COLO668 (cell line): Measurements from ENCODE around the gene ACOXL.

Source experiments
- DNase-seq: peaks from one replicate; lab custom pipeline; 2025; ENCODE audit not compliant: unreplicated experiment; lab: John Stamatoyannopoulos, UW

ACOXL gene

DNA sequence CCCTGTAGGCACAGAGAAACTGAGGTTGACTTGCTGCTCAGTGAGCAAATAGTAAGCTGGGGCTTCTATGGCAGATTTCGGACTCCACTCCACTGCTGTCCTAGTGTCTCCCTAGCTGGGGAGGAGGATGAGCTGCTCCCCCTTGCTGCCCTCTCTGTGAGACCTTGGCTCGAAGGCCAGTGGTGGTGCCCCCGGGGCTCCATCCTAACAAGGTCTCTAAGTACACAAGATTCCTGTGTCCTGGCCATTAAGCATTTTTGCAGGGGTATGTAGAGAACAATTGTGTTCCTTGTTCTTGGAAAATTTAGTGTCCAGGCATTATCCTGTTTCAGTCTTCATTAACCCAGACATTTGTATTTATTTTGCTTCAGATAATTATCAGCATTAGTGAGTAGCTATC lies 367.0 kb downstream of the ACOXL start:
- no peak for DNase-seq

- peak; percentile 54 for DNase-seq
Observed at GRCh38 chr2:111100087-111100764, 367.9 kb downstream of the ACOXL start.

DNA sequence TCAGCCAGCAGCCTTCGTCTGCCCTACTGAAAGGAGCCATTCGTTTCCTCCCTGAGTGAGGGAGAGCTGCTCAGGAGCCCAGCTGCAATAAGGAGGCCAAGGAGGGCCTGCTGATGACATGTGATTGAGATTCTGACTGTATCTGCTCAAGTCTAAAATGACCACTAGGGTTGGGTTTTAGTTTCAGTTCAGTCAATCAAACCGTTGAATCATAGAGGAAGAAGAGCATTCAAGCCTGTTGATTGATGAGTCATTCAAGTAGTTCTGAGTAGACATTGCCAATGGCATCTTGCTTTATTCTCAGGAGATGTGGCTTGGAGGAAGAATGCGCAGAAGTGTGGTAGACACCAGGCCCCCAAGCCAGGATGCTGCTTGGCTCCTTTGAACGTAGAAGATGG lies 368.4 kb downstream of the ACOXL start:
- DNase-seq: no peak

GRCh38 chr2:111101592-111101991 lies 369.2 kb downstream of the ACOXL start:
- no peak for DNase-seq

- no peak for DNase-seq
Observed at GRCh38 chr2:111102216-111102615, 369.8 kb downstream of the ACOXL start.

- no peak for DNase-seq
Observed at GRCh38 chr2:111105926-111106325, 373.6 kb downstream of the ACOXL start.

DNA sequence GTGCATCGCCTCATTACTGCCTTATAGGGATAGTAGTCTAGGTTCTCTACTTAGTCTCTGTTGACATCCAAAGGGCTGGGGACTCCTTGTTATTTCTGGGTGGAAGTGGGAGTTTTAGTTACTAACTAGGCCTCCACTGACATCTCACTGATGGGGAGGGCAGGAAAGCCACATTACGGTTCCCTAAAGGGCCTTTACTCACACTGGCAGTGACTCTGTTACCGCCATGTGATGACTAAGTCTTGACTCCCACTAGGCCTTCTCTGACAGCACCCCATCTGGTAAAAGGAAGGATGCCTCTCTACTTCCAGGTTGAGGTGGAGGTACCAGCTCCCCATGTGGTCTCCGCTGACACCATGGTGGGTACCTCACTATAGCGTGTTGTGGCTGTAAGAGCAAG lies 374.3 kb downstream of the ACOXL start:
- no peak for DNase-seq

DNA sequence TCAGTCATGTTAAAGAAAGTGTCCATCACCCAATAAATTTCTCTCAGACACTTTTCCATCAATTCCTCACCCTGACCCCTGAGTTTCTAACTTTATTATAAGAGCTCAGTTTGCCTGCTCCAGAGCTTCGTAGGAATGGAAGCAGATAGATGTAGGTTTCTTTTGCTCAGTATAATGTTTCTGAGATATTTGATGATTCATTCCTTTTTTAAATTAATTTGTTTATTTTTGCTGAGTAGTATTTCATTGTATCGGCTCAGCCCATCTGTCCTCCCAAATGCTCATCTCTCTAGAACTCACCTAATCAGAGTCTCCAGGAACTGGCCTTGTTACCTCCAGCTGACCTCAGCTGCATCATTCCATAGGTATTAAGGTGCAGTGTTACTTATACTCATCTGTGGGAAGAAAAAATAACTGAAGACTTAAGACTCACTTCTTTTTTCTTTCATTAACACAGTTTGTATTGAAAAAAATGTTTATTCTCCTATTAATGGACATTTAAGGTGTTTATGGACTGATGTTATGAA lies 376.4 kb downstream of the ACOXL start:
- DNase-seq: no peak

- no peak for DNase-seq
Observed at GRCh38 chr2:111111101-111111755, 378.9 kb downstream of the ACOXL start.

DNA sequence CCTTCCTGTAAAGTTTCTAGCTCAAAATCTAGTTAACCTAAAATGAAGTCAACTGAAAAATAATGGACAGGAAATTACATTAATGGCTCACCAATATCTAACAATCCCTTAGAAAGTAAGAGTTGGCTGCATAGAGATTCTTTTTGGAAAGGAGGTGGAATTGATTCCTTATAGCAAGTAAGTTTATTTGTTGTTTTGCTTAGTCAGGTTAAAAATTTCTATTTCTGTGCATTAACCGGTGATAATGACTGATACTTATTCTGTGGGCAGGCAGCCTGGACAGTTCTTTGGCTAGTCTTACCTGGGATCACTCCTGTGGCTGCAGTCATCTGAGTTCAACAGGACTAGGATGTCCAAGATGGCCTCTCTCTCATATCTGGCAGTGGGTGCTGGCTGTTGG lies 381.5 kb downstream of the ACOXL start:
- no peak for DNase-seq

DNA sequence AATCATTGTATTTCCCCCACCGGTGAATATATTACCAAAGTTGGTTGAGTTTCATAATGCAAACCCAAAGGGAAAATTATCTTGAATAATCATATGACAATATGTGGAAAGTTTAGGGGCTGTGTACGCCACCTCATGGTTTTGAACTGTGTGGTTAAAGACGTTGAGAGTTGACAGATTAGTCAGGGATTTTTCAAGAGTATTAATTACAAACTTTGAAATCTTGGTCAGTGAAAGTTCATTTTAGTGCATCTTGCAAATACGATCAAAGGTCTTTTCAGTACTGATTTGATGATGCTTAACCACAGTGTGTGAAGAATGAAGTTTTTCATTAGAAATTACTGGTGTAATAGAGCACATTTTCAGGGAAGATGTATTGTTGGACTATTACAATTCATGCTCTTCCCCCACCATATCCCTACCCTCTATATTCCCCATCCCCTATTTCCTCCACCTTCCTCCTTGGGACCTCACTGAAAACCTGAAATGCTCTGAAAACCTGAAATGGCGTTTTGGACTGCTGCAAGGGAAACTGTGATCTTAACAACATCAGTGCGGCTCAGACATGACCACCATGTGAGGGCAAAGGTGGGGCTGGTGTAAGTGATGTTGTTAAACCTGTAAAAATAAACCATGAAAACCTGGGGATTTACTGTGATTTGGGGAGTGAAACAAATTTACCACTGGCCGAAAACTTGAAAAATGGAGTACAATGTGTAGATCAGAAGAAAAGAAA lies 383.8 kb downstream of the ACOXL start:
- no peak for DNase-seq

DNA sequence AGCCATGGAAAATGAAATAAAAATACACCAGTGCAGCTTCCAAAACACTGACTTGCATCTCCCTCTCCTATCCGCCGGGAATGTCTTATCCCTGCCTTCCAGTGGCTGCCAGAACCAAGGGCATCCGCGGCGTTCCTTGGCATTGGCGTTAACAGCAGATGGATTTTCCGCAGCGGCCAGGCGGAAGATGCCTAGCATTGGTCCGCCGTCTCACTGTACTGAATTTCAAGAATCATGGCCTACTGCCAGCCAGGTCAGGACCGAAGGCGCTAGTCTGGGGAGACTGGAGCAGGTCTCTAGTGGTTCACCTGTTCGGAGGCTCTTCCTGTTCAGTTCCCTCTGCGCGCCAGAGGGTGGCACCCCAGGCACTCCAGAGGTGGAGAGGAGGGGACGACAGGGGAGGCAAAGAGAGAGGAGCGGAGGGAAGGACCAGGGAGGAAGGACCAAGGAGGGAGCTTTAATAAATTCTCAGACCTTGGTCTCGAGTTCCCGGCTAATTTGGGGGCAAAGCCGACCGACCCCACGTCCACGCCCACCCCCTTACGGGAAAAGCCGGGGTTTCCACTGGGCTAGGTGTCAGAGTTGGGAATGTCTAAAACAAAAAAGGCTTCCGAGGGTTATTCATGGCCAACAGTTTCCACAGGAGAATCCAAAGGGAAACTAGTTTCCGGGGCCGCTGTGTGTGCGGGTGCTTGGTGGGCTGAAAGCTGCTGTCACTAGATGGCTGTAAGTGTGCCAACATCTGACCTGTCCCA lies 384.6 kb downstream of the ACOXL start:
- peak; percentile 30 for DNase-seq

DNA sequence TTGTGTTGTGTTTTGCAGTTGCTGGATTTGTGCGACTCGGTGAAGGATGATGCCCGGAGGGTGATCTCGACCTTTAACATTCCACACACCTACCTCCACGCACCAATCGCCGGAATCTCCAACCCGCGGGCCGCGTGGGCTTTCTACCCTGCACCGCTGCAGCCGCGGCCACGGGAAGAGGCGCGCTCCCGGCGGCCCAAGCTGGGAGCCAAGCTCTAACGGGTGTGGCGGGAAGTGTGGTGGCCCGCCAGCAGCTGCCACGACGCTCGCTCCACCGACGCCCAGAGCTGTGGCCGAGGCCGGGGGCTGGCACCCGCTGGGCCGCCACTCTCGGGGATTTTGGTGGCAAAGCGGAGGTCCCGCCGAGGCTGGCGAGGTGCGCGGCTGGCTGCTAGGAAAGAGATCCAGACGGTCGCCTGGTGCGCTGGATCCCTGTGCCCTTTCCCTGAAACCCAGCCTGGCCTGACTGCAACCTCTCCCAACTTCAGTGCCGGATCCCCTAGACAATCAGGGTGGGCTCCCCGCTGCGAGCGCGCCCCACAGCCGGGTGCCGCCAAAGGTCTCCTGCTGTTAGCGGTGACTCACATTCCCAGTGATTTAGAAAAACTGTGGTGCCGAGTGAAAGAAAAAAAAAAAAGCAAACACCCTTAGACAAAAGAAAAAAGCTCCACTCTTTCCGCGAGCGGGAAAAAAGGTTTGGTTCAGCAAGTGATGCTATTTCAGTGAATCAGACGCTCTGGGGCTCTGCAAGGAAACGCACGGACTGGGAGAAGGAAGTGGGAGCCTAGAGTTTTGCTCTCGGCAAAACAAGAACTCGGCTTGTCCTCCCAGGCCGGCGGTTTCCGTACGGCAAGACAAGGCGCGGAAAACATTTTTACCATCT lies 385.5 kb downstream of the ACOXL start:
- DNase-seq: no peak

DNA sequence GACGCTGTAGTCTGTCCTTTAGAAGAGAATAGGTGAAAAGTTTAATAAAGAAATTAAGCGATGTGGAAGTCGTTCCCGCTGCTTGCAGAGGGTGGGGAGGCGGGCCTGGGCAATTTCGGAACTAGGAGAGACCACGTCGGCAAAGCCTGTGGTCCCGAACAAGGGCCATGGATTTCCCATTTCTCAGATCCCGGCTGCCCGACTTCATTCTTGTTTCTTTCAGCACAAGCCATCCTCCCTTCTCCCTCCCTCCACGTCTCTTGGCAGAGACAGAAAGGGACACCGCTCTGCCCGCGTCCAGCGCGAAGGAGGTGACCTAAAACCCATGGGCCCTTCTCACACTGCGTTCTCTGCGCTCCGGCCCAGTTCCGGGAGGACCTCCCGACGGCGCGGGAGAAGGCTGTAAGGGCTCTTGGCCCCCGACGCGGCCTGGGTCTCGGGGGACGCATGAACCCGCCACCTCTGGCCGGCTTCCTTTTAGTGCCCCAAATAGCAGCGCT lies 386.2 kb downstream of the ACOXL start:
- DNase-seq: no peak

DNA sequence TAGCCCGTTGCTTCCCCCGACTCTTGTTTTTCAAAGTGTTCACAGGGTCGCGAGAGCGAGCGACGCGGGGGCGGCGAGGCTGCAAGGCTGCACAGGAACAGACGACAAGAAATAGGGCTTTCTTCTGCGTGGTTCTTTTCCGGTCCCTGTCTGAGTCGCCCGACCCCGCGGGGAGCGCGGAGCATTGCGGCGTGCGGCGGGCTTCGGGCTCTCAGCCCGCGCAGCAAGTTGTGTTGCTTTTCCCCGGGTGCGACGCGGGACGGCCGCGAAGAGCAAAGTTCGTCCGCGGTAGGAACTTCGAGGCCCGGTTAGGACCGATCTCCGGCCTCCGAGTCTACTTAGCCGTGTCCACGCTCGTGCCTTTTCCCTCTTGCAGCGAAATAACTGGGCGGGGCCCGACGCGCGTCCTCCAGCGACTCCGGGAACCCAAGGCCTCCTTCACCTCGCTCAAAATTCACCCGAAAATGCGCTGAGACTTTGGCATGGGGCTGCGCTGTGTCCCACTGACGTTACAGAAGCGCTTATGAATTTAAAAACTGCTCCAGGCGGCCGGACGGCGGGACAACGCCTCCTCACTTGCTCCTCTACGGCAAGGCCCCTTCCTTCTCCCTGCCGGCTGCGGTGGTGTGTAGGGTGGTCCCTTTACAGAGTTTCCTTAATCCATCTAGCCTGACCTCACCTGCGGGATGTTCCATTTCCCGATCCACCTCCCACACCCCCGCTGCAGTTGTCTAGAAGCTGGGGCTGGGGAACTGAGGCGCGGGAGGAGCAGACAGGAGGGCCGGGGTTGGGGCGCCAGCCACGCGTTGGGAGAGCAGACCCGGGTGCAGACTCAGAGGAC lies 386.8 kb downstream of the ACOXL start:
- DNase-seq: no peak

DNA sequence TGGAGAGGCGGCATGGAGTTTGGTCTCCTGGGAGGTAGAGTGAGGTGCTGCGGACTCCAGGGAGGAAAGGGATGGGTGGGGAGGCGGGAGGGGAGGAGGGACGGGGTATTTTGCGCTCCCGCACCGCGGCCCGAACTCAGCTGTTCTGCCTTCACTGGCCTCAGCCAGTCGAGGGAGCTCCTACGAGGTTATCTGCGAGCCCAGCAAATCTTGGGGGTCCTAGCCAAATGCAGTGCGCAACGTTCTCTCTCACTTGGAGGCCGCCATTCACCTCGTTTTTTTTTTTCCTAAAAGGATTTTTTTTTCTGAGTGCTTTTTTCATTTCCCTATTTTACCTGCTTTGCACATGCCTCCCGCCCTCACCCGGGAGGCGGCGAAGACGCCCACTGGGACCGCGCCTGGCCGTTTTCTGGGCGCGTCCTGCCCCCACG lies 387.5 kb downstream of the ACOXL start:
- no peak for DNase-seq

GRCh38 chr2:111120253-111121027 lies 388.1 kb downstream of the ACOXL start, which contains the start of gene BCL2L11:
TSS of gene BCL2L11 (plus strand) at chr2:111120914. CDS start at chr2:111123746, 2,832 bp downstream.
- DNase-seq: peak; percentile 99
